Measurements from ENCODE around the gene DOCK6. TPM values are rescaled to one million over a fixed set of nuclear protein-coding genes. Genes with fewer than 3 reads are reported as not detected.

The DOCK6 gene
- total and polyA plus RNA-seq, 2 donors (not counting 1 experiment from before 2014, with no cell fraction given) = 6.9 to 17.7 TPM

GRCh38 chr19:11174336-11174735 lies 88.0 kb downstream of the DOCK6 start:
- Histone ChIP-seq H3K36me3 (ENCODE audit: control insufficient read depth, insufficient read depth, low read length) (peaks cover 53% of the 10 kb centered on the region), H3K4me1 (ENCODE audit: control insufficient read depth, extremely low read depth, insufficient read depth, low read length) (peaks cover 18% of the 10 kb centered on the region), H3K9me3 (ENCODE audit: control insufficient read depth, insufficient read depth, low read depth, low read length) (no peaks in the 10 kb centered on the region), H3K27ac (ENCODE audit: insufficient read depth, low read length) (no peak overlapping the region), H3K79me2 (ENCODE audit: control insufficient read depth, insufficient read depth, low read length) (peaks cover 2% of the 10 kb centered on the region), H3K9ac (ENCODE audit: insufficient read depth, low read length) (no peak overlapping the region), H3K4me3 (replicated peaks in 1 of 4; ENCODE audit: control extremely low read depth in 1 of 4, insufficient read depth in 1 of 4, low read depth in 3 of 4, low read length in 4 of 4) (no peak overlapping the region), H3K4me2 (ENCODE audit: extremely low read depth, insufficient read depth, low read length) (no peak overlapping the region), H3K27me3 (ENCODE audit: control insufficient read depth, insufficient read depth, low read length) (no peaks in the 10 kb centered on the region), H2AFZ (ENCODE audit: low read length) (no peak overlapping the region), H4K20me1 (ENCODE audit: control insufficient read depth, extremely low read depth, insufficient read depth, low read length) (no peaks in the 10 kb centered on the region)
- DNase-seq (ENCODE audit: low read depth in 2 of 2) = no peak
- no peak for TF ChIP-seq EZH2 (IDR thresholded peaks at IDR 0.05; ENCODE audit: low read length, missing control alignments)
- TF ChIP-seq CTCF (conservative IDR thresholded peaks at IDR 0.05 in 1 of 2, IDR thresholded peaks at IDR 0.05 in 1 of 2; ENCODE audit: low read depth in 1 of 2, low read length in 2 of 2) = no peak

- Histone ChIP-seq H3K9me3 (ENCODE audit: control insufficient read depth, insufficient read depth, low read depth, low read length) (no peaks in the 10 kb centered on the region), H3K27me3 (ENCODE audit: control insufficient read depth, insufficient read depth, low read length) (no peaks in the 10 kb centered on the region), H3K4me1 (ENCODE audit: control insufficient read depth, extremely low read depth, insufficient read depth, low read length) (peaks cover 22% of the 10 kb centered on the region), H3K4me2 (ENCODE audit: extremely low read depth, insufficient read depth, low read length) (no peak overlapping the region), H3K79me2 (ENCODE audit: control insufficient read depth, insufficient read depth, low read length) (peaks cover 2% of the 10 kb centered on the region), H3K9ac (ENCODE audit: insufficient read depth, low read length) (no peak overlapping the region), H4K20me1 (ENCODE audit: control insufficient read depth, extremely low read depth, insufficient read depth, low read length) (no peaks in the 10 kb centered on the region), H3K36me3 (ENCODE audit: control insufficient read depth, insufficient read depth, low read length) (peaks cover 52% of the 10 kb centered on the region), H2AFZ (ENCODE audit: low read length) (no peak overlapping the region), H3K27ac (ENCODE audit: insufficient read depth, low read length) (no peak overlapping the region), H3K4me3 (replicated peaks in 1 of 4; ENCODE audit: control extremely low read depth in 1 of 4, insufficient read depth in 1 of 4, low read depth in 3 of 4, low read length in 4 of 4) (no peak overlapping the region)
- TF ChIP-seq EZH2 (IDR thresholded peaks at IDR 0.05; ENCODE audit: low read length, missing control alignments) (no peak), CTCF (conservative IDR thresholded peaks at IDR 0.05 in 1 of 2, IDR thresholded peaks at IDR 0.05 in 1 of 2; ENCODE audit: low read depth in 1 of 2, low read length in 2 of 2) (no peak)
- DNase-seq (ENCODE audit: low read depth in 2 of 2) = no peak
These were observed 88.7 kb downstream of the DOCK6 start for GRCh38 chr19:11173516-11174155.

- Histone ChIP-seq H4K20me1 (ENCODE audit: control insufficient read depth, extremely low read depth, insufficient read depth, low read length) (no peaks in the 10 kb centered on the region), H2AFZ (ENCODE audit: low read length) (no peak overlapping the region), H3K4me1 (ENCODE audit: control insufficient read depth, extremely low read depth, insufficient read depth, low read length) (peaks cover 28% of the 10 kb centered on the region), H3K4me2 (ENCODE audit: extremely low read depth, insufficient read depth, low read length) (no peak overlapping the region), H3K9ac (ENCODE audit: insufficient read depth, low read length) (no peak overlapping the region), H3K36me3 (ENCODE audit: control insufficient read depth, insufficient read depth, low read length) (peaks cover 45% of the 10 kb centered on the region), H3K9me3 (ENCODE audit: control insufficient read depth, insufficient read depth, low read depth, low read length) (no peaks in the 10 kb centered on the region), H3K79me2 (ENCODE audit: control insufficient read depth, insufficient read depth, low read length) (peaks cover 4% of the 10 kb centered on the region), H3K4me3 (replicated peaks in 1 of 4; ENCODE audit: control extremely low read depth in 1 of 4, insufficient read depth in 1 of 4, low read depth in 3 of 4, low read length in 4 of 4) (no peak overlapping the region), H3K27me3 (ENCODE audit: control insufficient read depth, insufficient read depth, low read length) (no peaks in the 10 kb centered on the region), H3K27ac (ENCODE audit: insufficient read depth, low read length) (no peak overlapping the region)
- DNase-seq (ENCODE audit: low read depth in 2 of 2) = no peak
- TF ChIP-seq CTCF (conservative IDR thresholded peaks at IDR 0.05 in 1 of 2, IDR thresholded peaks at IDR 0.05 in 1 of 2; ENCODE audit: low read depth in 1 of 2, low read length in 2 of 2) = no peak
- no peak for TF ChIP-seq EZH2 (IDR thresholded peaks at IDR 0.05; ENCODE audit: low read length, missing control alignments)
These were observed 89.7 kb downstream of the DOCK6 start for GRCh38 chr19:11172576-11172975.
